OCI-M2 (cell line): ENCODE results near the gene RAD21L1.
"Not testable (repeated sequence)": the region's sequence is repeated elsewhere in the genome, so short reads cannot be mapped to it uniquely, and the experiment has no call there.

Experiments
- DNase-seq: peaks from one replicate; lab custom pipeline; 2025; ENCODE audit not compliant: unreplicated experiment; lab: John Stamatoyannopoulos, UW

RAD21L1 gene

DNA sequence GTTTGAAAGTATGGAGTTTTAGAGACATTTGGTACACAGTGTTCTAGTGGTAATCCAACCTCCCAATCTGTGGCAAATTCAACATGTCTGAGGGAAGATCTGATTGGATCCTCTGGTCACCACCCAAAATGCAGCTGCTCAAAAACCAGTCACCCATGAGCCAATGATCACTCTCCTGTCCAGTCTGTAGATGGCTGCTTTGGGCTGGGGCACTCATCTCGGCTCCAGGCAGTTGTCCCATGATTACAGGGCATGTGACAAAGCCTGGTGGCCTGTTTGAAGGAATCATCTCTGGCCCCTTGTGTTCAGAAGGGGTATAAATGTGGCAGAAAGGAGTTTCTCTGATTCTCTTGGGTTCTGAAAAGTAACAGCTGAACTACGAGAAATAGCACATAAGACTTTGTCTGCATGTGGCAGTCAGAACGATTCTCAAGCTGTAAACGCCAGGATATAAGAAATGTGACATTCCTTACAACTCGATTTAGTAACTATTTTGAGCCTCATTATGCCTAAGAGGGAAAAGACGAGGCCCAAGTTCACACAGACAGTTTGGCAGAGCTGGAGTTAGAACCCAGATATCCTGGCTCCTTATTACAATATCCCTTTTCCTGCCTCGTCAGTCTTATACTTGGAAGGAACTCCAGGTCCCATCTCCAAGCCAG lies 26.5 kb upstream of the RAD21L1 start:
- DNase-seq = no peak

DNA sequence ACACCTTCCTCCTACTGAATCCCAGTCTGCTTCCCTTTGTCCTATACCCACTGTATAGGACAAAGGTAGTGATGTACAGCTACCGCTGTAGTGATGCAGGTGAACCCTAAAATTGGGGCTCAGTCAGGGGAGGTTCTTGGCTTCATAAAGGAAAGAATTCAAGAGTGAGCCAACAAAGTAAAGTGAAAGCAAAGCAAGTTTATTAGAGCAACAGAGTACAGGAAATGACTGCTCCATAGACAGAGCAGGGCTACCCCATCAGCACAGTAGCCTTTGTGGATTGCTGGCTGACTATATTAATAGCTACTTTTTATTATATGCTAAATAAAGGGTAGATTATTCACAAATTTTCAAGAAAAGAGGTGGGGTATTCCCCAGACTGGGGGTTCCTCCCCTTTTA lies 25.9 kb upstream of the RAD21L1 start:
- no peak for DNase-seq

DNA sequence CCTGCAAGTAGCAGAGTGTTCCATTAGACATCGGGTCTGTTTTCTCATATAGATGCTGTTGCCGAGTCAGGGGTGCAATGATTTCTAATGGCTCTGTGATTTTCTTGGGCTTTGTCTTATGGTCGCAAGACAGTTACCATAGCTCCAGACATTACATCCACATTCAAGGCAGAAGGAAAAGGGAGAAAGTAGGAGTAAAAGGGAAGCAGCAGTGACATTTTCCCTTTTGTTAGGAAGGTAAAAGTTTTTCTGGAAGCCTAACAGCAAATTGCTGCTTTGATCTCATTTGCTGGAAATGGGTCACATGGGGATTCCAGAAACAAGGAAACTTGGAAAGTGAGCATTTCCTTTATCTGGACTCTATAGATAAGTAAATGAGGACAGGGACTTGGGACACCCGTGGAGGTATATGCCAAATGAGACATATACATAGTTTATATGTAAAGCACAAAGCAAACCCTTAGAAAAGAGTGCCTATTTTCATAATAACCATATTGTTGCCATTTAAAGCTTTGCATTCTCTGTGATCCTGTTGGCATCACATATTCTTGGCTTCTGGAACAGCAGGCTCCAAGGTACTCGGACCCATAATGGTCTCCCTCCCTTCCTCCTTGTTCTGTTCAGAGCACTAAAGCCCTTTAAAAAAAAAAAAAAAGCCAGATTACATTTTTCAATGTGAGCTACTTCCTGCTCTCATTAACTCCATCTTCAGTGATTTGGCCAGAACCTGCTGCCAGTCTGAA lies 22.9 kb upstream of the RAD21L1 start, which contains the start of gene C20orf202:
Gene C20orf202, plus strand, starts transcription at position 693 of the 743 bp plus-strand sequence. CDS start 132 bp downstream, outside the sequence.
- DNase-seq = no peak

DNA sequence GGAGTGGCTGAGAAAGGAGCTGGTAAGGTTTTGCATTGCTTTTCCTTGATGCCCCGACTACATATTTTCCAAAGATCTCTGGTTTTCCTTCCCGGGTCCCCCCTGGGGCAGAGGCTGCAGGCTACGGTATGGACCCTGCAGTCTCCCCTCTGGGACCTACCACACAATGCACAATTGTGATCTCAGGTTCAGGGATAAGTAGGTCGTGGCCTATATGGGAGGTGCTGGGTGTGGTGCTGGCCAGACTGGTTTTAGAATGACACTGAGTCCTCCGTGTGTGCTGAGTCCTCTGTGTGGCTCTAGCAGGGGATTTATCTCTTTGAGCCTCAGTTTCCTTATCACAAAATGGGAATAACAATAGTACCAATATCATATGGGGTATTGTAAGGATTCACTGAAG lies 22.2 kb upstream of the RAD21L1 start:
- no peak for DNase-seq

DNA sequence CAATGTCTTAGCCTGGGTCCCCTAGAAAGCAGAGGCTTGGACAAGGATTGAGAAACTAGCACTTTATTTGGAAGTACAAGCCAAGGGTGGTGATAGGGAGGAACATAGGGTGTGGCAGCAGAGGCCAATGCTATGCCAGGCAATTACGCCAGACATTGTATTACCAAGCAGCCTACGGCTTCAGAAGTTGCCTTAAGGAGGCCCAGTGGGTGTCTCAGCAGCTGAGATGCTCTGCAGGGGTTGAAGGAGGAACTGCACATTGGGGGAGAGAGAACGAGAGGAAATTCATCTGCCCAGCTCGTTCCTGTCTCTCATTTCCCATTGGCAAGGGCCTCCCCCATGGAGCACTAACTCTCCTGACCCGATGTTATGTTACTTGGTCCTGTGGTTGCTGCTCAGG lies 21.7 kb upstream of the RAD21L1 start:
- no peak for DNase-seq

DNA sequence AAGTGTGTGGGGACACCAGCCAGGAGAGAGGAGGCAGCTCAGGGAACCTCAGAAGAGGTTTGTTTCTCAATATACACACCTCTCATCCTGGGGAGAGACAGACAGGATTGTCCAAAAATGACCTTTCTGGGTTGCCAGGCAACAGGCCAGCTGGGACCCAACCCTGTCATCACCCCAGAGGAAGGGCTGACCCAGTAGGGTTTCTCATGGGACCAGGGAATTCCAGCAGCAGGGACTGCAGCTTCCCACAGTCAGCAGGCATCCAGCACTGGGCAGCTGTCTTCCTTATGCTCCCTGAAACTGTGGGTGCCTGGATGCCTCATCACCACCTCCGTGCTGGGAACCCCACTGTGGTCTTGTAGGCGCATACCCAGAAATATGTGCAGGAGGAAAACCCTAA lies 21.3 kb upstream of the RAD21L1 start:
- no peak for DNase-seq

DNA sequence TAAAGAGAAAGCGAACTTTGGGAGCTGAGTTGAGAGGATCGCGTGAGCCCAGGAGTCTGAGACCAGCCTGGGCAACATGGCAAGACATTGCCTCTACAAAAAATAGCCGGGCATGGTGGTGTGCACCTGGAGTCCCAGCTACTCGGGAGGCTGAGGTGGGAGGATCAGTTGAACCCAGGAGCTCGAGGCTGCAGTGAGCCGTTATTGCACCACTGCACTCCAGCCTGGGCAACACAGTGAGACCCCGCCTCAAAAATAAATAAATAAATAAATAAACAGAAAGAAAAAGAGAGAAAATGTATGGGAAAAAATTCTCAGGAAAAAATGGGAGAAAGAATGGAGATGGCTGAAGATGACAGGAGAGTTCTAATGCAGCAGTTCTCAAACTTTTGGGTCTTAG lies 20.0 kb upstream of the RAD21L1 start:
- DNase-seq = no peak

DNA sequence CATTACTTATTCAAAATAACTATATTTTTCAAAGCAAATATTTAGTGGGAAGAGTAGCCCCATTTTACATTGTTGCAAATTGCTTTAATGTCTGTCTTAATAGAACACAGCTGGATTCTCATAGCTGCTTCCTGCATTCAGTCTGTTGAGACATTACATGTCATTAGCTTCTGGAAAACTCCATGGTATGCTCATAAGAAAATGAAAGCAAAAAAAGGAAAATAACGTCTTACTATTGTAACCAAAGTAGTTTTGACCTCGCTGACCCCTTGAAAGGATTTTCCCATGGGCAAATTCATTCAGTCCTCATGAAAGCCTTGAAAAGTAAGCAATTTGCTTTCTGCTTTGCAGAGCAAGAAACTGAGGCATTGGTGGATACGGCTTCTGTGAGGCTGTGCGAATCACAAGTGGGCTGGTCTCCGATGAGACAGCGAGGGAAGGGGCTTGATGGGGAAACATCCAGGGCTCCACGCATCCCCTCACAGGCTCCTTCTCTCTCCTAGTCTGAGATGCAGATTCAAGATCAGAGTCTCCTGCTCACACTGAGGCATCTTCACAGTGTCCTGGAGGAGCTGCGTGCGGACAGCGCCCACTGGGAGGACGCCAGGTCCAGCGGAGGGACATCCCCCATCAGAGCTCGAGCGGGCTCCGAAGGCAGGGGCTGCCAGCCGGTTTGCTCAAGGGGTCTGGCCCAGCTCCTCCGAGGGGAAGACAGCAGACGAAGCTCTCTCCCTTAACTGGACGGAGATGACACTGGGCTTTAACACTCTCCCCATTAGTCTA lies 19.3 kb upstream of the RAD21L1 start:
- DNase-seq = no peak

DNA sequence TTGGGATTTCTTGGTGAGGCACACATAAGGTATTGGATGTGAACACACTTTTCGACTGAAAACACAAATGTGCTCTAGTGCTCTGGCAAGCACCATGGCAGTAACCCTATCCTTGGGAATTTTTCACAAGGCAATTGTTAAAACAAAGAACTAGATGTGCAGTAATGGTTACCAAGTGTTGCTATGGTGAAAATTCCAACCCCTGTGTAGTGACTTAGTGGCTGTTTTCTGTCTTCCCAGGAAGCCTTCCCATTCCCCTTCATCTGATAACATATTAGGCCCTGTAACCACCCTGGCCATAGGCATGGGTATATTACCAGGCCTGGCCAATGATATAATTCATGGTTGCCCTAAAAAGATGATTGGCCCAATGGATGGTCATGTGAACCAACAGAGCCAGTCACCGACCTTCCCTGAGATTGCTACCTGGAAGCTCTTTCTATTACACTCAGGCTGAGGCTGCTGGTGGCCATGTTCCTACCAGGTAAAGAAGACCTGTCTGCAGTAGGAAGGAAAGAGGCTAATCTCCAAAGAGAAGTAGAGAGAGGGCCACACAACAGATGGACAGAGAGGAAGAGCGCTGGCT lies 18.5 kb upstream of the RAD21L1 start:
- DNase-seq = no peak

DNA sequence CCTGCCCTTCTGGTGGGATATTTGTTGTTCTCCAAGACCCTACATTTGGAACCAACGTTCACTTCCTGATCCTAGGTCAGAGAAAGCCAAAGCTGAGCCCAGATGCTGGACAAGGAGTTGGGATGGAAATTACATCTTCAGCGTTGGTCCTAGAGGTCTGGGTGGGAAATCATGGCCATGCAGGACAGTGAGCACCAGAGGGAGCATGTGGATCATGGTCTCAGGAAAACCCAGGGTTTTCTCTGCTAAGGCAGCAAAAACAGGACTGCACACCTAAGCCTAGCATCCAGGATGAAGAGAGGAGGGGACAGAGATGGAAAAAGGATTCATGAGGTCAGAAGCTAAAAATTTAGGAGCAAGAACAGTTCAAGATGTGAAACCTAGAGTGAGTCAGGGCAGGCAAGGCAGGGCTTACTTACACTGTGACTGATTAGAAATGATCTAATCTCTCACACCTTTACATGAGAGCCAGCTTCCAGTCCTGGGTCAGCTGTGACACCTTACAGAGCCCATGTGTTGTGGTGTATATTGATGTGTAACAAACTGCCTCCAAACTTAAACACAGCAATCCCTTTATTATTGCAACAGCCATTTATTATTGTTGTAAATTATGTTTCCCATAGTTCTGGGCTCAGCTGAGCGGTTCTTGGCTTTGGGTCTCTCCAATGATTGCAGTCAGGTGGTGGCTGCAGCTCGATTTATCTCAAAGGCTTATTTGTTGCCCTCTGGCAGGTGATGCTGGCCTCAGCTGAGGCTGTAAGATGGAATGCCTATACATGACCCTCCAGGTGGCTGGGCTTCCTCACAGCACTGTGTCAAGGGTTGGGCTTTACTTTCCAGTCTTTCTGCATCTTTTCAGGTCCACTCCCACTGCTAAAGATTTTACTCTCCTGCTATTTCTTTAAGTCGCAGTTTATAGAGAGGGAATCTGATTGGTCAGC lies 16.1 kb upstream of the RAD21L1 start:
- no peak for DNase-seq

DNA sequence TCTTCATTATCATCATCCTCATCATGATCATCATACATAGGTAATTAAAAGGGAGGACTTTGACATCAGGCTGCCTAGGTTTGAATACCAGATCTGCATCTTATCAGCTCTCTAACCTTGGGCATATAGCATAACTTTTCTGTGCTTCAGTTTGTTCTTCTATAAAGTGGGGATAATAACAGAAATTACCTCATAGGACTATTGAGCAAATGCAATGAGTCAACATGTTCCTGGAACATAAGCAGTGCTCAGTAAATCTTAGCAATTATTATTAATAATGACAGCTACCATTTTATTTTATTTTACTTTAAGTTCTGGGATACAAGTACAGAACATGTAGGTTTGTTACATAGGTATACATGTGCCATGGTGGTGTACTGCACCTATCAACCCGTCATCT lies 15.3 kb upstream of the RAD21L1 start:
- no peak for DNase-seq

DNA sequence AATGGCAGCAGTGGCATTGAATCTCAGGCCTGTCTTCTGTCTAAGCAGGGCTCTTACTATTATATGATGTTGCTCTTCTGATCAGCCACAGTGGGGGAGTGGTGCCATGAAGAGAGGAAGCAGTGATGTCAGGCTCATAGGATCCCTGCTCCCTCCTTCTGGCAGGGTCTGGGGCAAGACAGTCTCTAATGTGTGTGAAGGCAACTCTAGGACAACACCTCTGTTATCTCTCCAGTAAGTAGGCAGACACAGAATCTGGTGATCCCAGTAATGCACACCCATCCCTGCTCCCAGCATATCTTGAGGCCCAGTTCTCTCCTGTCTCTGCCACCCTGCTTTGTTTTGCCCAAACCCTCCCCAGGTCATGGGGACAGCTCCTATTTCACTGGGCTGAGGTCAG lies 13.8 kb upstream of the RAD21L1 start:
- DNase-seq = no peak

DNA sequence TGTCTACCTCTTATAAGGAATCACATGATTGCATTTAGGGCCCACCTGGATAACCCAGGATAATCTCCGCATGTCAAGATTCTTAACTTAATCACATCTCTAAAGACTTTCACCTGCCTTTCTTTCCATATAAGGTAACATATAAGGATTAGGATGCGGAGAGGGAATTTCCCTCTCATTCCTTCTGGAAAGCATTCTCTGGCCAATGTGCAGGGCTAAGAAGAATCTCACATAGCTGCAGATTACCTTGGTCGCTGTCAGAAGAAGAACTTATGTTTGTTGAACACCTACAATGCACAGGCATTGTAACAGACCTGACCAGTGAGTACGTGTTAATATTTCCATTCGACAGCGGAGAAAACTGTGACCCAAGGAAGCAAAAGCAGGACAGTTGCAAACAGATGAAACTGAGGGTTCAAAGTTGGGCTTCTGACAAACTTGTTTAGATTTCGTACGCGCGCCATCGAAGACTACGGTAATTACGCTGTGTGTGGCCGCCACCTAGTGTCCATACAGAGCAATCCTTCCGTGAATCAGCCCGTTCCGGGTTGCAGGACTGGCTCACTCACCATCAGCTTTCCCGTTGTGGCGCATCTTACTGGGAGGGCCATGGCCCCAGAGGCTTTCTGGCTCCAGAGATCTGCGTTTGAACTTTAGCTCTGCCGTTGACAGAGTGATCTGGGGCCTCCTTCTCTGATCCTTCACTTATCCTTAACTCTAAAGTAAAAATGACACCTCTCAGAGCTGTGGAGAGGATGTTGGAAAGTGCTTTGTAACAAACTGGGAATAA lies 13.0 kb upstream of the RAD21L1 start:
- DNase-seq = peak; percentile 63

DNA sequence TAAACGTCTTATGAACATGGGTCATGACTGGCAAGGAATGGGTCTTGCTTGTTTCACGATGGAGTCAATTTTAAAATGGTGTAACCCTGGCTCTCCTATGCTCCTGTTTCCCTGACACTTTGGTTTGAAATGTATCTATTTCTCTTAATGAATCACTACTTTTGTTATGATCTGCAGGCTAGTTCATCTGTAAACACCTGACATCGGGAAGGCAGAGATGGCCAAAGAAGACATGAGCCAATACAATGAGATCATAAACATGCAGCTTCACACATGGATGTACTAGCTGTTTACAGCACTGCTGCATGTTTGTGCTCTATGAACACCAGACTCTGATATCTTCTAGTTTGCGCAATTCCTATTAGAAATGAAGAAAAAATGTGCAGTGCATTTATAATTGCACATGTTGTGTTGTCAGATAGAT lies 11.0 kb upstream of the RAD21L1 start:
- no peak for DNase-seq

DNA sequence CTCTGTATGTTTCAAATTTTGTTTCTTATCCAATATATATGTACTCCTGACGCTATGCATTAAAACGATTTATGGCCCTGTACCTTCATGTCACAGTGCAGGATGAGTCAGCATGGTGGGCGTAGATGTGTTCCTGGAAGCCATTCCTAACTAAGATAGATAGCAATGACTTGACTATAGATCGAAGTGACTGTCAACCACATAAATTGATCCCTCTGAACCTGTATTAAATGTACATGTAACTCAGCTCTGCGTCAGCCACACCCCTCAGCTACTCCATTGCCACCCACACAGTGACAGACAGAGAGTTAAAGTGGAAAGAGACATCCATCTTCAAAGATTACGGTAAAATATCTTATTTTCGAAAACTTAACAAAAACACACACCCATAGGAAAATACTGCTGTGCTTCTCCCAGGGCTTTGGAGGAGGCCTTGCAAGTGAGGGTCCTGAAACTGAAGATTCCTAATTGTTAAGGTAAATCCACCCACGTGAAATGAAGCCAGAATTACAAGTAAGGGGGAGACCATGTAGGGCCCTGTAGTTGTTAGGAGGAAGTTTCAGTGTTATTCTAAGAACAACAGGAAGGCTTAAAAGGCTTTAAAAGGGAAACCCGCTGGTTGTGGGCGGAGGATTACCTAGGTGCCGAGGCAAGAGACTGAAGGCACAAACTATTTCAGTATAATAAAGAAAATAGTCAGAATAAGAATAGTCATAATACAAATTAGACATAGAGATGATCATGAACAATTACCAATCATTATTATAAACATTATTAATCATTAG lies 10.3 kb upstream of the RAD21L1 start:
- no peak for DNase-seq

DNA sequence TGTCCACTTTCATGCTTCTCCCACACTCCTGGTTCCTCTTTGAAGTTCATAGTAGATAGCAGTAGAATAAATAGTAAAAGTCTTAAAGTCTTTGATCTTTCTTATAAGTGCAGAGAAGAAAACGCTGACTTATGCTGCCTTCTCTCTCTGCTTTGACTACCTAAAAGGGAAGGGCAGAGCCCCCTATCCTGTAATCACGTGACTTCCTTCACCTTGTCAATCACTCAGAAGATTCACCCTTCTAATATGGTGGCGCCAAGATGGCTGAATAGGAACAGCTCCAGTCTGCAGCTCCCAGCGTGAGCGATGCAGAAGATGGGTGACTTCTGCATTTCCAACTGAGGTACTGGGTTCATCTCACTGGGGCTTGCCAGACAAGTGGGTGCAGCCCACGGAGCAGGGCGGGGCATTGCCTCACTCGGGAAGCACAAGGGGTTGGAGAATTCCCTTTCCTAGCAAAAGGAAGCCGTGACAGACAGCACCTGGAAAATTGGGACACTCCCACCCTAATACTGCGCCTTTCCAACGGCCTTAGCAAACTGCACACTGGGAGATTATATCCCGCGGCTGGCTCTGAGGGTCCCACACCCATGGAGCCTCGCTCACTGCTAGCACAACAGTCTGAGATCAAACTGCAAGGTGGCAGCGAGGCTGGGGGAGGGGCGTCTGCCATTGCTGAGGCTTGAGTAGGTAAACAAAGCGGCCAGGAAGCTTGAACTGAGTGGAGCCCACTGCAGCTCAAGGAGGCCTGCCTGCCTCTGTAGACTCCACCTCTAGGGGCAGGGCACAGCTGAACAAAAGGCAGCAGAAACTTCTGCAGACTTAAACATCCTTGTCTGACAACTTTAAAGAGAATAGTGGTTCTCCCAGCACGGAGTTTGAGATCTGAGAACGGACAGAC lies 9.1 kb upstream of the RAD21L1 start:
- not testable (repeated sequence) for DNase-seq

DNA sequence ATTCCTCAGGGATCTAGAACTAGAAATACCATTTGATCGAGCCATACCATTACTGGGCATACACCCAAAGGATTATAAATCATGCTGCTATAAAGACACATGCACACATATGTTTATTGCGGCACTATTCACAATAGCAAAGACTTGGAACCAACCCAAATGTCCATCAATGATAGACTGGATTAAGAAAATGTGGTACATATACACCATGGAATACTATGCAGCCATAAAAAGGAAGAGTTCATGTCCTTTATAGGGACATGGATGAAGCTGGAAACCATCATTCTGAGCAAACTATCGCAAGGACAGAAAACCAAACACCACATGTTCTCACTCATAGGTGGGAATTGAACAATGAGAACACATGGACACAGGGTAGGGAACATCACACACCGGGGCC lies 3.1 kb upstream of the RAD21L1 start:
- not testable (repeated sequence) for DNase-seq
